Transverse colon (tissue), 4 donors: ENCODE results near the gene EFR3B. TPM values are rescaled to one million over a fixed set of nuclear protein-coding genes. Genes with fewer than 3 reads are reported as not detected.
A peak's percentile ranks its signal among the peaks of the same experiment; 100 is the strongest.

Experiments used
- DNase-seq: peaks from one replicate; pipeline ENCODE4 v3.0.0-alpha.2; 2019
- H3K27ac ChIP-seq, 4 donors: fragments of 200-600 bp; sonication (generic); 2 replicates each; pipeline ENCODE4 v1.5.1; 2016 to 2018; ENCODE audit warnings: inconsistent platforms in 4 of 4
- H3K27me3 ChIP-seq: fragments of 200-600 bp; sonication (generic); 2 replicates; pipeline ENCODE4 v1.5.1; 2017; ENCODE audit warnings: inconsistent platforms
- H3K36me3 ChIP-seq, 4 donors: fragments of 200-600 bp; sonication (generic); 2 replicates each; pipeline ENCODE4 v1.5.1; 2017 to 2019; ENCODE audit warnings: inconsistent platforms in 4 of 4
- H3K4me1 ChIP-seq, 4 donors: fragments of 200-600 bp; sonication (generic); 2 replicates each; pipeline ENCODE4 v1.5.1; 2017 to 2020; ENCODE audit warnings: inconsistent platforms in 4 of 4
- H3K4me3 ChIP-seq, 4 donors: fragments of 200-600 bp; sonication (generic); 1 replicate in 1 of 4; 2 replicates in 3 of 4; pipeline versions ENCODE4 v1.5.1 to v1.6.1; 2017 to 2019; ENCODE audit warnings: inconsistent platforms in 4 of 4
- H3K9me3 ChIP-seq, 2 donors: fragments of 200-600 bp; sonication (generic); 2 replicates each; pipeline ENCODE4 v1.5.1; 2017 to 2019; ENCODE audit warnings: inconsistent platforms in 2 of 2
- CTCF ChIP-seq, 5 experiments: fragments of 200-600 bp in 3 of 5; fragments of 450-650 bp in 2 of 5; sonication (generic) in 3 of 5; IDR thresholded peaks; 1 replicate in 2 of 5; 2 replicates in 3 of 5; pipeline ENCODE4 v1.5.1; 2016 to 2017; ENCODE audit warnings: antibody characterized with exemption in 5 of 5, inconsistent platforms in 3 of 5, mild to moderate bottlenecking in 2 of 5, moderate library complexity in 1 of 5
- EP300 ChIP-seq: sonication (generic); formaldehyde crosslinking; IDR thresholded peaks from one replicate; pipeline ENCODE4 v1.6.1; 2017; ENCODE audit warnings: antibody characterized with exemption, low read depth
- POLR2A ChIP-seq: fragments of 450-650 bp; IDR thresholded peaks from one replicate; pipeline ENCODE4 v1.6.1; 2016; ENCODE audit warnings: antibody characterized with exemption, mild to moderate bottlenecking, moderate library complexity
- POLR2AphosphoS5 ChIP-seq, 3 donors: sonication (generic); formaldehyde crosslinking; IDR thresholded peaks; one replicate each; pipeline ENCODE4 v1.6.1; 2016; ENCODE audit warnings: antibody characterized with exemption in 3 of 3
- WGBS, 2 donors: methylation state at CpG; one replicate each; pipeline ENCODE4 v1.1.5; 2018; ENCODE audit warnings: low coverage in 1 of 2; 5-methylcytosine and 5-hydroxymethylcytosine counted together
- in situ Hi-C, 4 donors: fragments of 200-750 bp; cut with MboI; loops; one replicate each; pipeline versions ENCODE4 v1.15.0 to v1.15.1; 2017; ENCODE audit warnings: low sequenced_read_pairs in 3 of 4, low pct_ligation_motif_present in 1 of 4, low pct_unique_long_range_greater_than_20kb in 1 of 4
- intact Hi-C: fragments of 100-400 bp; cut with DNase I; formaldehyde crosslinking; loops from one replicate; pipeline ENCODE4 v1.15.1; 2023; ENCODE audit warnings: low total_unique reads
- total RNA-seq, 4 donors: library from RNA; depleted of rRNA; stranded (reverse); fragments of >200 nt; gene quantifications; one replicate each; pipeline ENCODE4 v1.1.0, GENCODE V29; 2016

The EFR3B gene
- total RNA-seq, 4 donors from 2014 or later: under 0.01 to 1.4 (median 0.70) TPM

DNA sequence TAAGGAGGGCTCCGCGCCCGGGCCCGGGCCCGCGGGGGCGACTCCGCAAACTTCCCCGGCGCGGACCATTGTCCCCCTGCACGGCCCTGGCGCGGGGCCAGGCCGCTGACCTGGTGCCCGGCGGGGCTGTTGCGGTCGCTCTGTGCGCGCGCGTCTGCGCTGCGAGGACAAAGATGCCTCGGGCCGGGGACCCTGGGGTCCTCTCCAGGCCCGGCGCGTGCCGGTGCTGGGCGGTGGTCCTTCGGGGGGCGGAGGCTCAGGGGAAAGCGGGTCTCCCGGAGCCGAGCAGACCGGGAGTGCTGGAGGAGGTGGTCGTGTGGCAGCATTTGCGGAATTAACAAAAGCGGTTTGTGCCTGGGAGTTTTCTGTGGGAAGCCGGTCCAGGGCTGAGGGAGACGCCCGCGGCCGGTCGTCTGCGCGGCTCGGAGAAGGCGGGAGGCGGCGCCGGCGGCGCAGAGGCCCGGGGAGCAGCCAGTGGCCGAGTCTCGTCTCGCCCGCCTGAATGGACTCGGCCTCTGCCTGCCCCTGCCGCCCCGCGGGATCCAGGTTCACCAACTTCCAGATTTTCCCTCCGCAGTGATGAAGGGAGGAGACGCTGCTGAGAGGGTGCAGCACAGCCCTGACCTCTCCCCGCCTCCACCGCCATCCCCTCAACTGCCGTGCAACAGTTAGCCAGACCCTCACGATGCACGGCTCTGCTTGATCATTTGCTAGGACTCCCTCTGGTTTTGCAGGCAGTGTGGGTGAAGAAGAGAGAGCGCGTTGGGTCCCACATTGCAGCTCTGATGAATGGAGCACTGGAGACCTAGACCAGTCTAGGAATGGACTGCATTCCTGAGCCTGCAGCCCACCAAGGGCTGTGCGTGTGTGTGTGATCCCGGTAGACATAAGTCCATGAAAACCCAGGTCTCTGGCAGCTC lies 705 bp downstream of the EFR3B start:
- in situ Hi-C loops (no loop called here), intact Hi-C loops (loop anchor here (5.0 kb wide), 1 partner anchor 55 kb away; no protein-coding TSS in a partner anchor)
- Histone ChIP-seq H3K4me1 (peaks cover 6 to 22% (median 17%) of the 10 kb centered on the region in 4 donors), H3K27me3 (peaks cover 10% of the 10 kb centered on the region), H3K9me3 (no peaks in the 10 kb centered on the region), H3K4me3 (peak overlapping the region; percentile 30 to 69 (median 65)), H3K36me3 (no peaks in the 10 kb centered on the region), H3K27ac (peak overlapping the region; percentile 65 to 87 (median 82))
- WGBS, 2 donors: 2% methylated on average over 33 of the region's 76 CpGs; no CpG with 5 or more reads in 1 of the 2 donors
- peak; percentile 30 for DNase-seq
- TF ChIP-seq EP300 (no peak), POLR2AphosphoS5 (IDR thresholded peaks at IDR 0.05) (no peak), CTCF (IDR thresholded peaks at IDR 0.05) (no peak), POLR2A (no peak)

DNA sequence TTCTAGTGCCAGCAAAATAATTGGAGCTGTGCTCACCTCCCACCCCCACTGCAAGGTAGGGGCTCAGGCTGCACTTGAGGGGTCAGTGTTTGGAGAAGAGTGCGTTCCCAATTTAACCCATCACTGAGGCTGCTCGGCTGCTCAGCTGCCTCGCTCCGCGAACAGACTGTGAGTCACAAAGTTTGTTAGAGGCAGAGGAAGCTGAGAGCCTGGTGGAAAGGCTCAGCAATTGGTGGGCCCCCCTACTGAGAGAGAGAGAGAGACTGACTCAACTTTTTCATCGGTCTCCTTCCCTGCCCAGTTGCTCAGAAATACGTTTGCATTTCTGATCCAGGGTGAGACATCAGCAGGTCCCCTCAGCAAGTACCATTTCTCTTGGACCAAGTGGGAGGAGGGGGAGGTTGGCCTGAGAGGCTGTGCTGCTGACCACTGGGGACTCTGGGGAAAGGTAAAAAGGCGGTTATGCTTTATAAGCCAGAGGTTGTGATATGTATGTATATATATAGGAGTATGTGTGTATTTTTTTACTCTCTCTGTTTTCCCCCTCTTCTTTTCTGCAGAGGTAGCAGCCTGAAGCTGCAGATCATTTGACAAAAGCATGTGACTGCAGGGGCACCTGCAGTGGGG lies 1.5 kb downstream of the EFR3B start:
- intact Hi-C loops: loop anchor here (5.0 kb wide), 1 partner anchor 56 kb away; no protein-coding TSS in a partner anchor

DNA sequence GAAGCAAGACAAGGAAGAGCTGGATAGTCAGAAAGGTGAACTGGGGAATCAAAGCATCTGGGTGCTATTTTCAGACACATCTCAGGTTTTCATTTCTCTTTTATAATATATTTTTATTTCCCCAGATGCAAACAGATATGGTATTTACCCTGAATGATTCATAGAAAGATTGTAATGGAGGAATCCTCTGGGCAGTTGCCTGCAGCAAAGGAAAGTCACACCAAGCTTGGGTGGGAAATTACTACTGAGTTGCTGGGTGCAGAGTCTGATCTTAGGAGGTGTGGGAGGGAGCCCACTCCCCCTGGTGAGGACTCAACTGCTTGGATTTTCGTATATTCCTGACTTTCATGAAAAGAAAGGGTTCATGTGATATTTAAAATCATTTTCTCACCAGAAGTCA lies 2.1 kb downstream of the EFR3B start:
- WGBS, 2 donors: 78 to 81% methylated on average over 1 of the region's 1 CpG
- no peak overlapping the region for H3K27ac ChIP-seq
- no peak for DNase-seq
- H3K4me1 ChIP-seq: peaks cover 6 to 22% (median 17%) of the 10 kb centered on the region in 4 donors
- intact Hi-C loops (loop anchor here (5.0 kb wide), 1 partner anchor 57 kb away; no protein-coding TSS in a partner anchor), in situ Hi-C loops (no loop called here)
- no peaks in the 10 kb centered on the region for H3K36me3 ChIP-seq
- H3K9me3 ChIP-seq: no peaks in the 10 kb centered on the region
- TF ChIP-seq EP300 (no peak), CTCF (IDR thresholded peaks at IDR 0.05) (no peak), POLR2AphosphoS5 (IDR thresholded peaks at IDR 0.05) (no peak), POLR2A (no peak)
- H3K4me3 ChIP-seq: no peak overlapping the region
- H3K27me3 ChIP-seq: peaks cover 10% of the 10 kb centered on the region

More for the DNA sequence above, 1.5 kb downstream of the EFR3B start:
- Histone ChIP-seq H3K4me3 (peak overlapping the region in 2 of 4 donors; percentile 64 to 69), H3K9me3 (no peaks in the 10 kb centered on the region), H3K36me3 (no peaks in the 10 kb centered on the region), H3K4me1 (peaks cover 6 to 22% (median 17%) of the 10 kb centered on the region in 4 donors), H3K27ac (no peak overlapping the region), H3K27me3 (peaks cover 10% of the 10 kb centered on the region)
- 49 to 86% methylated on average over 1 to 8 of the region's 8 CpGs for WGBS, 2 donors
- DNase-seq: no peak
- TF ChIP-seq EP300: no peak
- TF ChIP-seq CTCF (IDR thresholded peaks at IDR 0.05): no peak
- TF ChIP-seq POLR2AphosphoS5 (IDR thresholded peaks at IDR 0.05): no peak
- no peak for TF ChIP-seq POLR2A
- in situ Hi-C loops: no loop called here

- Histone ChIP-seq H3K27ac (no peak overlapping the region), H3K4me1 (peaks cover 6 to 22% (median 17%) of the 10 kb centered on the region in 4 donors), H3K36me3 (no peaks in the 10 kb centered on the region), H3K4me3 (no peak overlapping the region), H3K9me3 (no peaks in the 10 kb centered on the region), H3K27me3 (peaks cover 10% of the 10 kb centered on the region)
- in situ Hi-C loops (no loop called here), intact Hi-C loops (loop anchor here (5.0 kb wide), 1 partner anchor 58 kb away; no protein-coding TSS in a partner anchor)
- DNase-seq: no peak
- TF ChIP-seq CTCF (IDR thresholded peaks at IDR 0.05) (no peak), POLR2AphosphoS5 (IDR thresholded peaks at IDR 0.05) (no peak), POLR2A (no peak), EP300 (no peak)
- WGBS, 2 donors: 46% methylated on average over 6 of the region's 6 CpGs; no CpG with 5 or more reads in 1 of the 2 donors
Measured at GRCh38 chr2:25044990-25045389, 3.1 kb downstream of the EFR3B start.
